GM19463 (cell line): Measurements from ENCODE around the gene RNLS.

Experiments used
- ATAC-seq: cut with Tn5 transposase; IDR thresholded peaks from one replicate; pipeline ENCODE4 v1.9.1; 2021; ENCODE audit warnings: mild to moderate bottlenecking, moderate library complexity; ENCODE audit not compliant: unreplicated experiment

RNLS gene

GRCh38 chr10:88482220-88482619 lies 100.9 kb downstream of the RNLS start:
- no peak for ATAC-seq

GRCh38 chr10:88478256-88478655 lies 104.9 kb downstream of the RNLS start:
- no peak for ATAC-seq

GRCh38 chr10:88477343-88478085 lies 105.6 kb downstream of the RNLS start:
- no peak for ATAC-seq

- ATAC-seq = no peak
These were observed 108.0 kb downstream of the RNLS start for GRCh38 chr10:88474884-88475844.

GRCh38 chr10:88473989-88474883 lies 108.9 kb downstream of the RNLS start:
- ATAC-seq = no peak

- ATAC-seq = no peak
These were observed 110.6 kb downstream of the RNLS start for GRCh38 chr10:88472540-88472939.

GRCh38 chr10:88471899-88472298 lies 111.2 kb downstream of the RNLS start:
- no peak for ATAC-seq

- no peak for ATAC-seq
These were observed 115.2 kb downstream of the RNLS start for GRCh38 chr10:88467835-88468485.

- ATAC-seq = no peak
These were observed 116.3 kb downstream of the RNLS start for GRCh38 chr10:88466786-88467185.

GRCh38 chr10:88465765-88466164 lies 117.4 kb downstream of the RNLS start:
- no peak for ATAC-seq

- no peak for ATAC-seq
These were observed 119.3 kb downstream of the RNLS start for GRCh38 chr10:88463811-88464210.

- no peak for ATAC-seq
These were observed 121.7 kb downstream of the RNLS start for GRCh38 chr10:88461426-88461825.

GRCh38 chr10:88459530-88459929 lies 123.6 kb downstream of the RNLS start:
- no peak for ATAC-seq

- no peak for ATAC-seq
These were observed 124.9 kb downstream of the RNLS start for GRCh38 chr10:88458209-88458608.

- no peak for ATAC-seq
These were observed 125.5 kb downstream of the RNLS start for GRCh38 chr10:88457660-88458059.

- no peak for ATAC-seq
These were observed 126.4 kb downstream of the RNLS start for GRCh38 chr10:88456730-88457129.

- ATAC-seq = no peak
These were observed 127.3 kb downstream of the RNLS start for GRCh38 chr10:88455831-88456230.

- ATAC-seq = no peak
These were observed 132.9 kb downstream of the RNLS start for GRCh38 chr10:88450201-88450600.

GRCh38 chr10:88442716-88443115 lies 140.4 kb downstream of the RNLS start:
- ATAC-seq = no peak

- ATAC-seq = no peak
These were observed 142.6 kb downstream of the RNLS start for GRCh38 chr10:88440541-88440940.
